ENCODE results near the gene KRT16. TPM values are rescaled to one million over a fixed set of nuclear protein-coding genes. Genes with fewer than 3 reads are reported as not detected.

Gene KRT16
- total and polyA plus RNA-seq, 2 donors (not counting 3 experiments of a cell fraction or from before 2014, with no cell fraction given) = not detected

DNA sequence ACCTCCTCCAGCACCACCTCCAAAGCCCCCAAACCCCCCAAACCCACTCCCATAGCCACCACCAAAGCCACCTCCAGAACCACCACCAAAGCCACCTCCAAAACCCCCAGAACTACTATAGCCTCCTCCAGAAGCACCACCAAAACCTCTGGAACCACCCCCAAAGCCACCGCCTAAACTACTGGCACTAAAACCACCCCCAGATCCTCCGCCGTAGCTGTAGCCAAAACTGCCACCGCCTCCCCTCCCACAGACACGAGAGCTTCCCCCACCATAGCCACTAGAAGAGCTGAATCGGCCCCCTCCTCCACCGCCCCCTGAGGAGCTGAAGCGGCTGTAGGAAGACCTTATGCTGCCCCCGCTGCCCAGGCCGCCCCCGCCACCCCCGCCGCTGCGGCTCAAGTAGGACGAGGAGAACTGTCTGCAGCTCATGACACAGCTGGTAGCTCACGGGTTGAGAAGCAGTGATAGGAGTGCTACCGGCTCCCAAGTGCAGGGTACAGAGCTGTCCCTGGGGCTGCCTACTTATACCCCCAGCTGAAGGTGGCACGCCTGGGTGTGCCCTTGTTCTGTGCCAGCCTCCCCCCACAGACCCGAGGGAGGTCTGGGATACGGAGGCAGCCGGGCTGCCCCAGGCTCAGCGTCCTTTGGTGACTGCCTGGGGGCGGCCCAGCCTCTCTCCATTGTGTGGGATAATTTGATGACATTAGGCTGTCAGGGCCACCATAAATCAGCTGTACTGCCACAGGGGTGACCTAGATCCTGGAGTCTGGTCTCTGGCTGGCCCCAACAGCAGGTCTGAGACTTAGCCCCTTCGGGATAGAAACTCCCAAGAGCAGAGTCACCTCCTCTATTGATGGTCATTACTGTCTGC, 40.8 kb downstream of the KRT16 start, which contains the start of gene KRT9:
Gene KRT9 (minus strand): TSS at position 499 of the 874 bp plus-strand sequence. CDS start 67 bp downstream, at position 432.
- Histone ChIP-seq H2AFZ (ENCODE audit: low read depth, low read length) (no peak within 1 kb of the TSS), H3K4me1 (ENCODE audit: control insufficient read depth, extremely low read depth, insufficient read depth, low read length) (no peaks in the 10 kb centered on the region), H3K4me3 (replicated peaks in 1 of 3; ENCODE audit: insufficient read depth in 1 of 3, low read depth in 1 of 3, low read length in 3 of 3) (no peak within 1 kb of the TSS), H3K36me3 (ENCODE audit: control insufficient read depth in 2 of 2, extremely low read depth in 1 of 2, insufficient read depth in 2 of 2, low read length in 2 of 2) (no peaks in the 10 kb centered on the region), H4K20me1 (replicated peaks; ENCODE audit: control insufficient read depth, extremely low read depth, insufficient read depth, low read length) (no peaks in the 10 kb centered on the region), H3K79me2 (ENCODE audit: control insufficient read depth, insufficient read depth, low read length) (no peaks in the 10 kb centered on the region), H3K9me3 (replicated peaks; ENCODE audit: control insufficient read depth, insufficient read depth, low read length) (no peaks in the 10 kb centered on the region), H3K9me1 (replicated peaks; ENCODE audit: control insufficient read depth, extremely low read depth, insufficient read depth, low read length) (no peaks in the 10 kb centered on the region), H3K4me2 (ENCODE audit: insufficient read depth, low read length) (no peak within 1 kb of the TSS), H3K27ac (ENCODE audit: insufficient read depth, low read depth, low read length) (no peak within 1 kb of the TSS), H3K27me3 (ENCODE audit: control insufficient read depth in 2 of 2, insufficient read depth in 2 of 2, low read length in 2 of 2) (peaks cover 0 to 17% of the 10 kb centered on the region in 2 experiments), H3K9ac (replicated peaks; ENCODE audit: extremely low read depth, insufficient read depth, low read length) (no peak within 1 kb of the TSS)
- FAIRE-seq (no peak), DNase-seq (ENCODE audit: low read depth, low spot score) (no peak)
- intact Hi-C loops (cut with micrococcal nuclease) (no loop called here), dilution Hi-C loops (cut with MboI; ENCODE audit: extremely low pct_ligation_motif_present, low sequenced_read_pairs) (no loop called here)
- ChIA-PET CTCF (interaction anchor here (0.5 to 1.5 kb wide), 4 partner anchors 8 to 96 kb away, joined by 3 to 5 read pairs (median 4); no protein-coding TSS in a partner anchor), POLR2A (no interaction called here)
- BruUV-seq (replicated peaks) = no TSS peak
- TF ChIP-seq FOS (IDR thresholded peaks at IDR 0.05; ENCODE audit: borderline replicate concordance, insufficient read depth, low read length) (no peak), POLR2AphosphoS5 (IDR thresholded peaks at IDR 0.05; ENCODE audit: insufficient read depth, low read depth, low read length) (no peak), EZH2 (IDR thresholded peaks at IDR 0.05; ENCODE audit: borderline replicate concordance, low read depth, low read length, severe bottlenecking) (no peak), MYC (IDR thresholded peaks at IDR 0.05; ENCODE audit: low read depth, low read length) (no peak), JUN (IDR thresholded peaks at IDR 0.05; ENCODE audit: borderline replicate concordance, insufficient read depth, insufficient read length, low read depth) (no peak), POLR2A (IDR thresholded peaks at IDR 0.05; ENCODE audit: low read depth, low read length) (no peak), GATA2 (IDR thresholded peaks at IDR 0.05; ENCODE audit: insufficient read depth, insufficient read length, low read depth, low read length) (no peak)
- TF ChIP-seq, protein P1, sequence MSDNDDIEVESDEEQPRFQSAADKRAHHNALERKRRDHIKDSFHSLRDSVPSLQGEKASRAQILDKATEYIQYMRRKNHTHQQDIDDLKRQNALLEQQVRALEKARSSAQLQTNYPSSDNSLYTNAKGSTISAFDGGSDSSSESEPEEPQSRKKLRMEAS (IDR thresholded peaks at IDR 0.05; ENCODE audit: insufficient read depth, insufficient read length) = no peak
- TF ChIP-seq, protein P2, sequence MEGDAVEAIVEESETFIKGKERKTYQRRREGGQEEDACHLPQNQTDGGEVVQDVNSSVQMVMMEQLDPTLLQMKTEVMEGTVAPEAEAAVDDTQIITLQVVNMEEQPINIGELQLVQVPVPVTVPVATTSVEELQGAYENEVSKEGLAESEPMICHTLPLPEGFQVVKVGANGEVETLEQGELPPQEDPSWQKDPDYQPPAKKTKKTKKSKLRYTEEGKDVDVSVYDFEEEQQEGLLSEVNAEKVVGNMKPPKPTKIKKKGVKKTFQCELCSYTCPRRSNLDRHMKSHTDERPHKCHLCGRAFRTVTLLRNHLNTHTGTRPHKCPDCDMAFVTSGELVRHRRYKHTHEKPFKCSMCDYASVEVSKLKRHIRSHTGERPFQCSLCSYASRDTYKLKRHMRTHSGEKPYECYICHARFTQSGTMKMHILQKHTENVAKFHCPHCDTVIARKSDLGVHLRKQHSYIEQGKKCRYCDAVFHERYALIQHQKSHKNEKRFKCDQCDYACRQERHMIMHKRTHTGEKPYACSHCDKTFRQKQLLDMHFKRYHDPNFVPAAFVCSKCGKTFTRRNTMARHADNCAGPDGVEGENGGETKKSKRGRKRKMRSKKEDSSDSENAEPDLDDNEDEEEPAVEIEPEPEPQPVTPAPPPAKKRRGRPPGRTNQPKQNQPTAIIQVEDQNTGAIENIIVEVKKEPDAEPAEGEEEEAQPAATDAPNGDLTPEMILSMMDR (IDR thresholded peaks at IDR 0.05; ENCODE audit: extremely low read depth in 1 of 2, insufficient read depth in 1 of 2, low read depth in 1 of 2, low read length in 2 of 2) = no peak
